Ishikawa (cell line): ENCODE measurements around the gene SCN8A.

Source experiments
- CEBPB ChIP-seq: IDR thresholded peaks from 2 replicates; pipeline ENCODE4 v1.6.1; 2012
- YY1 ChIP-seq: IDR thresholded peaks from 2 replicates; pipeline ENCODE4 v1.6.1; 2012; ENCODE audit warnings: low read depth

- TF ChIP-seq YY1 = no peak
- TF ChIP-seq CEBPB = no peak
Observed at GRCh38 chr12:51622564-51622963, 31.5 kb downstream of the SCN8A start.
